Naive thymus-derived CD8-positive, alpha-beta T cell (primary cell): ENCODE data around the gene SLC25A18. TPM values are rescaled to one million over a fixed set of nuclear protein-coding genes. Genes with fewer than 3 reads are reported as not detected.
A peak's percentile ranks its signal among the peaks of the same experiment; 100 is the strongest.
"Not testable (repeated sequence)": the region's sequence is repeated elsewhere in the genome, so short reads cannot be mapped to it uniquely, and the experiment has no call there.

Experiments used
- ATAC-seq, 2 donors: fragments of 150-1000 bp; cut with Tn5 transposase in 1 of 2; sonication (Bioruptor Pico), chemical (Tn5 transposase) in 1 of 2; 1 replicate in 1 of 2; 2 replicates in 1 of 2; pipeline ENCODE4 v1.10.0; 2021; ENCODE audit warnings: mild to moderate bottlenecking in 2 of 2, moderate library complexity in 2 of 2
- POLR2A ChIA-PET: fragments of 350-600 bp; sonication (Branson Sonifier 250); formaldehyde crosslinking; loops from one replicate; lab custom pipeline; 2021; ENCODE audit warnings: antibody characterized with exemption; lab: Charles Lee
- DNase-seq, 10 donors: peaks; one replicate each; pipeline versions ENCODE4 v3.0.0 to v3.0.0-alpha.2; 2020 to 2022
- H3K27ac Mint-ChIP-seq, 10 donors: one replicate each; pipeline ENCODE4 v1.8.0; 2020 to 2022; ENCODE audit warnings: mild to moderate bottlenecking in 10 of 10, mixed read lengths in 10 of 10, moderate library complexity in 4 of 10, inconsistent platforms in 1 of 10
- H3K27me3 Mint-ChIP-seq, 5 donors: one replicate each; pipeline ENCODE4 v1.8.0; 2021 to 2022; ENCODE audit warnings: mixed read lengths in 5 of 5
- H3K36me3 Mint-ChIP-seq, 3 donors: one replicate each; pipeline ENCODE4 v1.8.0; 2020 to 2022; ENCODE audit warnings: mixed read lengths in 3 of 3, mild to moderate bottlenecking in 2 of 3, inconsistent platforms in 1 of 3
- H3K4me1 Mint-ChIP-seq, 4 donors: one replicate each; pipeline ENCODE4 v1.8.0; 2021 to 2022; ENCODE audit warnings: mixed read lengths in 4 of 4
- H3K4me3 Mint-ChIP-seq, 10 donors: one replicate each; pipeline ENCODE4 v1.8.0; 2020 to 2022; ENCODE audit warnings: mild to moderate bottlenecking in 10 of 10, mixed read lengths in 10 of 10, moderate library complexity in 6 of 10, inconsistent platforms in 1 of 10
- H3K9me3 Mint-ChIP-seq, 9 donors: one replicate each; pipeline ENCODE4 v1.8.0; 2020 to 2022; ENCODE audit warnings: mixed read lengths in 9 of 9, mild to moderate bottlenecking in 3 of 9, inconsistent platforms in 1 of 9, moderate library complexity in 1 of 9
- polyA plus RNA-seq, 3 donors: library from polyadenylated mRNA; unstranded; fragments of 300-500 nt; fragmentation: Illumina TruSeq; gene quantifications; one replicate each; pipeline ENCODE4 v1.2.3, GENCODE V29; 2021
- total RNA-seq, 8 experiments: library from RNA in 2 of 8; stranded (reverse) in 2 of 8; gene quantifications; one replicate each; pipeline ENCODE4 v1.2.3 and lab custom pipeline; 2021 to 2026

SLC25A18 gene
- total and polyA plus RNA-seq, 5 experiments from 2014 or later = not detected

DNA sequence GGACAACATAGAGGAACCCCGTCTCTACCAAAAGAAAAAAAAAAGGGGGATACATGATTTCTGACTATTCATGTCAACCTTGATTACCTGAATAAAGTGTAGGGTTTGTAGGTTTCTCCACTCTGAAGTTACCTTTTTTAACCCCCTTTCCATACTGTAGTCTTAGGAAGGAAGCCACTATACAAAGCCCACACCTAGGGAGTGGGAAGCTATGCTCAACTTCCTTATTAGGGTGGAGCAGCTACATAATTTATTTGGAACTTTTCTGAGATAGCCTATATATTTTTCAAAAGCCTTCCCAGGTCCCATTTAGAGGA lies 65.8 kb downstream of the SLC25A18 start:
- peaks cover 0 to 18% (median 0%) of the 10 kb centered on the region in 3 donors for H3K36me3 Mint-ChIP-seq
- H3K27ac Mint-ChIP-seq = peak overlapping the region; percentile 96 to 99 (median 98)
- peak overlapping the region; percentile 91 to 99 (median 96) for H3K4me3 Mint-ChIP-seq
- DNase-seq (no peak), ATAC-seq (no peak)
- H3K4me1 Mint-ChIP-seq = peaks cover 2 to 40% (median 23%) of the 10 kb centered on the region in 4 donors
- no peaks in the 10 kb centered on the region for H3K9me3 Mint-ChIP-seq
- no peaks in the 10 kb centered on the region for H3K27me3 Mint-ChIP-seq
- POLR2A ChIA-PET = no interaction called here

DNA sequence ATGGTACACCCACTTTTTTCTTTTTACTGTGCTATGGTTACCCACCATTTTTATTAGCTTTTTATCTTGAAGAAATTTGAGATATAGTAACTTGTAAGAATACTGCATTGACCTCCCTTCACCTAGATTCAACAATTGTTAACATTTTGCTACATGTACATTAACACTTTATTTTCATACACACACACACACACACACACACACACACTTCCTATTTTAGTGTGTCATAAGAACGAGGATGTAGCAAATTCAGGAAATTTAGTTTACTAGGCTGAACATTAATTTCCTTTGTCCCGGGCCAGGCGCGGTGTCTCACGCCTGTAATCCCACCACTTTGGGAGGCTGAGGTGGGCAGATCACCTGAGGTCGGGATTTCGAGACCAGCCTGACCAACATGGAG lies 66.3 kb downstream of the SLC25A18 start:
- H3K4me3 Mint-ChIP-seq = peak overlapping the region in 9 of 10 donors; percentile 26 to 99 (median 91)
- DNase-seq (no peak), ATAC-seq (no peak)
- peaks cover 2 to 35% (median 20%) of the 10 kb centered on the region in 4 donors for H3K4me1 Mint-ChIP-seq
- peaks cover 0 to 15% (median 0%) of the 10 kb centered on the region in 3 donors for H3K36me3 Mint-ChIP-seq
- H3K27ac Mint-ChIP-seq = peak overlapping the region in 5 of 10 donors; percentile 11 to 99 (median 80)
- H3K9me3 Mint-ChIP-seq = no peaks in the 10 kb centered on the region
- H3K27me3 Mint-ChIP-seq = no peaks in the 10 kb centered on the region
- POLR2A ChIA-PET = no interaction called here

- POLR2A ChIA-PET = interaction anchor here (0.6 to 0.7 kb wide), 2 partner anchors 11 to 576 kb away, joined by 3 to 7 read pairs; no protein-coding TSS in a partner anchor
- H3K9me3 Mint-ChIP-seq = no peaks in the 10 kb centered on the region
Observed at GRCh38 chr22:17631076-17631565, 67.8 kb downstream of the SLC25A18 start.

GRCh38 chr22:17633217-17633997 lies 70.1 kb downstream of the SLC25A18 start:
- H3K4me1 Mint-ChIP-seq = peaks cover 9 to 24% (median 17%) of the 10 kb centered on the region in 4 donors
- ATAC-seq = no peak
- H3K9me3 Mint-ChIP-seq = no peaks in the 10 kb centered on the region
- no peak overlapping the region for H3K27ac Mint-ChIP-seq
- no peak overlapping the region for H3K4me3 Mint-ChIP-seq
- no peaks in the 10 kb centered on the region for H3K27me3 Mint-ChIP-seq
- POLR2A ChIA-PET = no interaction called here
- no peak for DNase-seq
- H3K36me3 Mint-ChIP-seq = no peaks in the 10 kb centered on the region

More at GRCh38 chr22:17631076-17631565, 67.8 kb downstream of the SLC25A18 start:
- ATAC-seq = no peak
- Mint-ChIP-seq H3K36me3 (peaks cover 0 to 2% (median 0%) of the 10 kb centered on the region in 3 donors), H3K27ac (peak overlapping the region in 3 of 10 donors; percentile 20 to 63 (median 38)), H3K4me1 (peaks cover 2 to 22% (median 12%) of the 10 kb centered on the region in 4 donors), H3K4me3 (peak overlapping the region in 3 of 10 donors; percentile 18 to 38 (median 25)), H3K27me3 (no peaks in the 10 kb centered on the region)
- DNase-seq = no peak

GRCh38 chr22:17633998-17634323 lies 70.7 kb downstream of the SLC25A18 start:
- POLR2A ChIA-PET = no interaction called here
- H3K27ac Mint-ChIP-seq = no peak overlapping the region

DNA sequence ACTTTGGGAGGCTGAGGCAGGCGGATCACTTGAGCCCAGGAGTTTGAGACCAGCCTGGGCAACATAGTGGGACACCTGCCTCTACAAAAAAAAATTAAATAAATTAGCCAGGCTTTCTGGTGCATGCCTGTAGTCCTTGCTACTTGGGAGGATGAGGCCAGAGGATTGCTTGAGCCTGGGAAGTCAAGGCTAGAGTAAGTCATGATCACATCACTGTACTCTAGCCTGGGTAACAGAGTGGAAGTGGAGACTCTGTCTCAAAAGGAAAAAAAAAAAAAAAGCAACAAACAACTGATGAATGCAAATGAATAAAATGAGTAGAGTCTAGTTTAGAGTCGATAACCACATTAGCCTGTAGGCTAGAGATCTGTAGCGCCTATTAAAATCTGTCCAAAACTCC lies 71.4 kb downstream of the SLC25A18 start:
- Mint-ChIP-seq H3K27ac (no peak overlapping the region), H3K4me1 (peaks cover 12 to 21% (median 18%) of the 10 kb centered on the region in 4 donors), H3K27me3 (no peaks in the 10 kb centered on the region), H3K9me3 (no peaks in the 10 kb centered on the region), H3K4me3 (no peak overlapping the region), H3K36me3 (no peaks in the 10 kb centered on the region)
- ATAC-seq (no peak), DNase-seq (no peak)
- POLR2A ChIA-PET = no interaction called here

More at GRCh38 chr22:17633998-17634323, 70.7 kb downstream of the SLC25A18 start:
- Mint-ChIP-seq H3K4me1 (peaks cover 9 to 22% (median 13%) of the 10 kb centered on the region in 4 donors), H3K9me3 (no peaks in the 10 kb centered on the region), H3K27me3 (no peaks in the 10 kb centered on the region), H3K4me3 (no peak overlapping the region), H3K36me3 (no peaks in the 10 kb centered on the region)
- ATAC-seq (no peak), DNase-seq (no peak)

DNA sequence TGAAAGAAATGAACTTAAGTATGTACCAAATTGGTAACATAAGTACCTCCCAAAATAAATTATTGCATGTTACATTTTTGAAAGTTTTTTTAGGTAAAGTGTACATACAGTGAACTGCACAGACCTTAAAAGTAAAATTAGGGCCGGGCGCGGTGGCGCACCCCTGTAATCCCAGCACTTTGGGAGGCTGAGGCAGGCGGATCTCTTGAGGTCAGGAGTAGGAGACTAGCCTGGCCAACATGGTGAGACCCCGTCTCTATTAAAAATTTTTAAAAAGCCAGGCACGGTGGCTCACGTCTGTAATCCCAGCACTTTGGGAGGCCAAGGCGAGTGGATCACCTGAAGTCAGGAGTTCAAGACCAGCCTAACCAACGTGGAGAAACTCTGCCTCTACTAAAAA lies 73.6 kb downstream of the SLC25A18 start:
- POLR2A ChIA-PET = interaction anchor here (0.7 to 1.0 kb wide), 2 partner anchors 15 to 541 kb away, joined by 3 to 5 read pairs; no protein-coding TSS in a partner anchor
- not testable (repeated sequence) for H3K36me3 Mint-ChIP-seq, H3K27ac Mint-ChIP-seq, H3K27me3 Mint-ChIP-seq, H3K9me3 Mint-ChIP-seq, DNase-seq, ATAC-seq
- Mint-ChIP-seq H3K4me3 (peak overlapping the region in 1 of 10 donors; percentile 10), H3K4me1 (peaks cover 12 to 35% (median 27%) of the 10 kb centered on the region in 4 donors)

DNA sequence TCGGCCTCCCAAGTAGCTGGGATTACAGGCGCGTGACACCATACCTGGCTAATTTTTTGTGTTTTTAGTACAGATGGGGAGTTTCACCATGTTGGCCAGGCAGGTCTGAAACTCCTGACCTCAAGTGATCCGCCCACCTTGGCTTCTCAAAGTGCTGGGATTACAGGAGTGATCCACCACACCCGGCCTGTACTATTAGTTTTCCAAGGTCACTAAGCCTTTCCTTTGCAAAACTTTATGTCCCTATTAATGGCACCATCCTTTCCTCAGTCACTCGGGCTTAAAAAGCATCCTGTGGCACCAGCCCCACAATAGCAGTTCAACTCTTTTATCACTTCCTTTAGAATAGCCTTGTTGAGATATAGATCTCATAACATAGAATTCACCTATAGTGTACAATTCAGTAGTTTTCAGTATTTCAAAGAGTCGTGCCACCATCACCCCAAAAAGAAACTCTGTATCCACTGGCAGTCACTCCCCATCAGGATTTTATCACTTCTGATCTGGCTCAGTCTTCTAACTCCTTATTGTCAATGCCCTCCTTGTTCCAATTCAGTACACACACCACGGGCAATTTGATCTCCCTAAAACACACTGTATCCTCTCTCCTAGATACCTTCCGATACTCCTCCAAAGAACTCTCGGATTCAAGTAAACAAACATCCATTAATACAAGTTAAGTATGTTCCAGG lies 74.3 kb downstream of the SLC25A18 start:
- POLR2A ChIA-PET = interaction anchor here (0.7 to 1.1 kb wide), 3 partner anchors 16 to 542 kb away, joined by 3 to 5 read pairs (median 3); partner anchors contain the start of gene PEX26
- Mint-ChIP-seq H3K9me3 (no peaks in the 10 kb centered on the region), H3K36me3 (peaks cover 0 to 9% (median 0%) of the 10 kb centered on the region in 3 donors), H3K4me3 (peak overlapping the region; percentile 85 to 98 (median 92)), H3K27ac (peak overlapping the region; percentile 96 to 99 (median 98)), H3K4me1 (peaks cover 12 to 35% (median 28%) of the 10 kb centered on the region in 4 donors), H3K27me3 (no peaks in the 10 kb centered on the region)
- DNase-seq = no peak
- no peak for ATAC-seq

GRCh38 chr22:17638182-17638431 lies 74.8 kb downstream of the SLC25A18 start:
- Mint-ChIP-seq H3K4me3 (peak overlapping the region; percentile 85 to 98 (median 92)), H3K36me3 (peaks cover 0 to 13% (median 0%) of the 10 kb centered on the region in 3 donors), H3K4me1 (peaks cover 12 to 39% (median 30%) of the 10 kb centered on the region in 4 donors), H3K27ac (peak overlapping the region; percentile 96 to 99 (median 98)), H3K9me3 (no peaks in the 10 kb centered on the region), H3K27me3 (no peaks in the 10 kb centered on the region)
- POLR2A ChIA-PET = interaction anchor here (1.0 to 1.1 kb wide), 2 partner anchors 17 to 439 kb away, joined by 3 read pairs; partner anchors contain the start of gene PEX26
- ATAC-seq = peak; percentile 22 to 26
- DNase-seq = no peak

- Mint-ChIP-seq H3K4me3 (peak within 1 kb of the TSS; percentile 85 to 98 (median 92)), H3K9me3 (no peaks in the 10 kb centered on the region), H3K27me3 (no peaks in the 10 kb centered on the region), H3K27ac (peak within 1 kb of the TSS; percentile 96 to 99 (median 98)), H3K4me1 (peaks cover 12 to 39% (median 30%) of the 10 kb centered on the region in 4 donors), H3K36me3 (peaks cover 0 to 13% (median 0%) of the 10 kb centered on the region in 3 donors)
- DNase-seq (peak; percentile 78 to 93 (median 86)), ATAC-seq (peak; percentile 92 to 94)
- POLR2A ChIA-PET = interaction anchor here (0.7 to 1.1 kb wide), 2 partner anchors 439 to 479 kb away, joined by 3 to 4 read pairs; partner anchors contain the start of gene PEX26
Observed at GRCh38 chr22:17638432-17639246, 75.3 kb downstream of the SLC25A18 start, which contains the start of gene BCL2L13. TSS of gene BCL2L13 (plus strand) at chr22:17638757. CDS start at chr22:17655712, 16,955 bp downstream.

DNA sequence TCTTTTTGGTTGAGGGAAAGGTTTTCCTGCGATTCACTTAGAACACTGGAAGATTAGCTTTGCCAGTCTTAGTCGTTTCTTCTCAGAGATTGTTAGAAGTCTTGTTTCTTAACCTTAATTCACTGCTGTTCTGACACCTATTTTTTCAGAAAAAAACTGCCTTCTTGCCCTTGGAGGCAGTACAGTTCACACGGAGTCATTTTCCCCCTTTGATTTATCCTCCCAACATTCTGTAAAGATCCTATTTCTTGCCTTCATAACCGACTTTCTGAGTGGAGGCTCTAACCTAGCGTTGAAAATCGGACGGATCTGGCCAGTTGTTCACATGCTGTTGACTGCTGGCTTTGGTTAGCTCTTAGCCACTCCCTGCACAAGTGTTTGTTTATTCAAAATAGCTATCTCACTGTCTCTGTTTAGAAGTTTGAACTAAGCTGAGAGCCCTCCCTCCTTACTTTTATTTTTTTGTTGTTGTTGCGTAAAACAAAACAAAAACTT lies 76.0 kb downstream of the SLC25A18 start:
- ATAC-seq (peak in 1 of 2 donors; percentile 13), DNase-seq (peak in 3 of 10 donors; percentile 15 to 26 (median 19))
- H3K27me3 Mint-ChIP-seq = no peaks in the 10 kb centered on the region
- peak overlapping the region; percentile 85 to 98 (median 92) for H3K4me3 Mint-ChIP-seq
- H3K9me3 Mint-ChIP-seq = no peaks in the 10 kb centered on the region
- POLR2A ChIA-PET = interaction anchor here (0.7 to 0.8 kb wide), 2 partner anchors 18 to 479 kb away, joined by 3 to 4 read pairs; no protein-coding TSS in a partner anchor
- H3K36me3 Mint-ChIP-seq = peaks cover 0 to 13% (median 0%) of the 10 kb centered on the region in 3 donors
- H3K27ac Mint-ChIP-seq = peak overlapping the region; percentile 96 to 99 (median 98)
- H3K4me1 Mint-ChIP-seq = peaks cover 12 to 39% (median 30%) of the 10 kb centered on the region in 4 donors
